OCI-LY7 (cell line): ENCODE measurements around the gene UQCC3. TPM values are rescaled to one million over a fixed set of nuclear protein-coding genes. Genes with fewer than 3 reads are reported as not detected.
"Not testable (repeated sequence)": the region's sequence is repeated elsewhere in the genome, so short reads cannot be mapped to it uniquely, and the experiment has no call there.

Source experiments
- BruUV-seq: library from RNA; stranded (reverse); fragments of 400-500 nt; replicated peaks from 2 replicates; lab custom pipeline; 2021; lab: Mats Ljungman, UMichigan
- CTCF ChIA-PET: fragments of 300-600 bp; sonication (Branson Sonifier 250); formaldehyde crosslinking; loops from one replicate; lab custom pipeline; 2022; ENCODE audit warnings: antibody characterized with exemption; ENCODE audit not compliant: unreplicated experiment; lab: Charles Lee
- POLR2A ChIA-PET: fragments of 300-600 bp; sonication (Branson Sonifier 250); formaldehyde crosslinking; loops from one replicate; lab custom pipeline; 2022; ENCODE audit warnings: antibody characterized with exemption; lab: Charles Lee
- DNase-seq: peaks from one replicate; pipeline ENCODE4 v3.0.0-alpha.2; 2015; ENCODE audit warnings: low spot score
- H2AFZ ChIP-seq: fragments of 200-600 bp; sonication (generic), shearing (Covaris generic); 2 replicates; pipeline ENCODE4 v1.6.1; 2014; ENCODE audit warnings: mild to moderate bottlenecking, antibody characterized with exemption, low read length, moderate library complexity
- H3K27ac ChIP-seq: fragments of 200-600 bp; sonication (generic); 2 replicates; pipeline ENCODE4 v1.5.1; 2014; ENCODE audit warnings: mixed run types, low read depth, mild to moderate bottlenecking, moderate library complexity, low read length, inconsistent platforms; ENCODE audit not compliant: poor library complexity, severe bottlenecking
- H3K36me3 ChIP-seq: fragments of 200-600 bp; sonication (generic); 2 replicates; pipeline ENCODE4 v1.6.1; 2014; ENCODE audit warnings: mild to moderate bottlenecking, antibody characterized with exemption, low read length, moderate library complexity, mixed read lengths; ENCODE audit not compliant: insufficient read depth
- H3K4me1 ChIP-seq: fragments of 200-600 bp; sonication (generic); 2 replicates; pipeline ENCODE4 v1.5.1; 2014; ENCODE audit warnings: mild to moderate bottlenecking, low read length; ENCODE audit not compliant: insufficient read depth, poor library complexity, severe bottlenecking
- H3K4me2 ChIP-seq: fragments of 200-600 bp; sonication (generic); 2 replicates; pipeline ENCODE4 v1.6.1; 2014; ENCODE audit warnings: mild to moderate bottlenecking, low read length
- H3K4me3 ChIP-seq: fragments of 200-600 bp; sonication (generic); 2 replicates; pipeline ENCODE4 v1.5.1; 2014; ENCODE audit warnings: mild to moderate bottlenecking, low read depth, low read length; ENCODE audit not compliant: poor library complexity, severe bottlenecking
- H3K79me2 ChIP-seq: fragments of 200-600 bp; sonication (generic); 2 replicates; pipeline ENCODE4 v1.6.1; 2016; ENCODE audit warnings: low read depth, mild to moderate bottlenecking, low read length, moderate library complexity, mixed read lengths; ENCODE audit not compliant: insufficient read depth
- H3K9me2 ChIP-seq: fragments of 200-600 bp; sonication (generic); 2 replicates; pipeline ENCODE4 v1.6.1; 2016; ENCODE audit warnings: mild to moderate bottlenecking, low read length, mixed read lengths; ENCODE audit not compliant: insufficient read depth
- H3K9me3 ChIP-seq: fragments of 200-600 bp; sonication (generic); 2 replicates; pipeline ENCODE4 v1.6.1; 2014; ENCODE audit warnings: mild to moderate bottlenecking, mixed run types, low read length, mixed read lengths
- H4K20me1 ChIP-seq: fragments of 200-600 bp; sonication (generic); 2 replicates; pipeline ENCODE4 v1.6.1; 2014; ENCODE audit warnings: mild to moderate bottlenecking, antibody characterized with exemption, low read length, moderate library complexity, mixed read lengths; ENCODE audit not compliant: insufficient read depth
- CTCF ChIP-seq: fragments of 200-600 bp; sonication (generic); conservative IDR thresholded peaks from 2 replicates; pipeline ENCODE4 v1.5.1; 2014; ENCODE audit warnings: mild to moderate bottlenecking, antibody characterized with exemption, low read length, moderate library complexity, mixed read lengths
- EZH2phosphoT487 ChIP-seq: fragments of 200-600 bp; sonication (generic); IDR thresholded peaks from 2 replicates; pipeline ENCODE4 v1.6.1; 2018; ENCODE audit warnings: low read depth, borderline replicate concordance, mild to moderate bottlenecking, mixed run types, antibody characterized with exemption, low read length, moderate library complexity, mixed read lengths
- intact Hi-C: fragments of 100-400 bp; cut with micrococcal nuclease; formaldehyde crosslinking; loops from one replicate; pipeline ENCODE4 v1.10.0; 2022; ENCODE audit not compliant: unreplicated experiment
- total RNA-seq, 2 experiments: library from RNA; depleted of rRNA in 1 of 2; stranded (reverse); fragments of >200 nt in 1 of 2; shearing (Covaris generic) in 1 of 2; gene quantifications; 2 replicates each; pipeline ENCODE4 v1.2.3, GENCODE V29; 2014 to 2022

Gene UQCC3
- total RNA-seq, 2 experiments from 2014 or later = 15.5 to 40.0 TPM

GRCh38 chr11:62671236-62671607, 251 bp upstream of the UQCC3 start:
- ChIA-PET POLR2A (interaction anchor here (0.9 to 2.5 kb wide), 11 partner anchors 8 to 184 kb away, joined by 3 to 13 read pairs (median 5); partner anchors contain the start of genes B3GAT3, BSCL2, GNG3 and MTA2), CTCF (interaction anchor here (0.6 kb wide), 1 partner anchor 246 kb away, joined by 3 read pairs; no protein-coding TSS in a partner anchor)
- Histone ChIP-seq H3K4me3 (peak overlapping the region; percentile 81), H3K4me2 (peak overlapping the region; percentile 85), H3K79me2 (peaks cover 57% of the 10 kb centered on the region; the same call in 1 of the 2 replicates), H4K20me1 (peaks cover 6% of the 10 kb centered on the region; the same call in 1 of the 2 replicates), H3K9me2 (no peaks in the 10 kb centered on the region), H3K4me1 (peaks cover 59% of the 10 kb centered on the region), H3K27ac (peak overlapping the region; percentile 73), H3K36me3 (peaks cover 58% of the 10 kb centered on the region), H3K9me3 (no peaks in the 10 kb centered on the region), H2AFZ (peak overlapping the region; percentile 67)
- DNase-seq = no peak
- intact Hi-C loops = loop anchor here (5.0 kb wide), 2 partner anchors 56 to 101 kb away; partner anchors contain the start of genes HNRNPUL2, TAF6L and TTC9C
- no peak for TF ChIP-seq EZH2phosphoT487
- no peak for TF ChIP-seq CTCF
- no TSS peak for BruUV-seq

GRCh38 chr11:62673196-62673525, 1.7 kb downstream of the UQCC3 start:
- CTCF ChIA-PET = no interaction called here
- DNase-seq = no peak
- no TSS peak for BruUV-seq
- H3K4me2 ChIP-seq = peak overlapping the region; percentile 85
- TF ChIP-seq EZH2phosphoT487 (no peak), CTCF (no peak)
- intact Hi-C loops = loop anchor here (5.0 kb wide), 2 partner anchors 54 to 99 kb away; partner anchors contain the start of genes HNRNPUL2, TAF6L and TTC9C
- no peak overlapping the region for H2AFZ ChIP-seq
- H3K79me2 ChIP-seq = peaks cover 43% of the 10 kb centered on the region; the same call in 1 of the 2 replicates
- peak overlapping the region; percentile 81 for H3K4me3 ChIP-seq
- peaks cover 56% of the 10 kb centered on the region for H3K4me1 ChIP-seq
- H3K9me2 ChIP-seq = no peaks in the 10 kb centered on the region
- POLR2A ChIA-PET = interaction anchor here (0.6 to 3.7 kb wide), 5 partner anchors 8 to 169 kb away, joined by 3 to 24 read pairs (median 4); partner anchors contain the start of genes C11orf98, CSKMT, HNRNPUL2 and ZBTB3
- peaks cover 51% of the 10 kb centered on the region for H3K36me3 ChIP-seq
- H3K9me3 ChIP-seq = no peaks in the 10 kb centered on the region
- no peaks in the 10 kb centered on the region for H4K20me1 ChIP-seq
- no peak overlapping the region for H3K27ac ChIP-seq

- H3K4me2 ChIP-seq, H3K27ac ChIP-seq, DNase-seq, H3K9me3 ChIP-seq, H3K9me2 ChIP-seq, BruUV-seq, CTCF ChIA-PET, H4K20me1 ChIP-seq, H2AFZ ChIP-seq, H3K4me3 ChIP-seq: not testable (repeated sequence)
- Histone ChIP-seq H3K79me2 (peaks cover 48% of the 10 kb centered on the region; the same call in 1 of the 2 replicates), H3K4me1 (peaks cover 49% of the 10 kb centered on the region), H3K36me3 (peaks cover 45% of the 10 kb centered on the region)
- intact Hi-C loops = loop anchor here (5.0 kb wide), 1 partner anchor 112 kb away; the partner anchor contains the start of gene TMEM179B
- POLR2A ChIA-PET = interaction anchor here (0.6 to 3.7 kb wide), 2 partner anchors 11 to 54 kb away, joined by 3 to 24 read pairs; partner anchors contain the start of genes C11orf98 and CSKMT
Measured at GRCh38 chr11:62675415-62675814, 3.9 kb downstream of the UQCC3 start.
